HEK293T (cell line): ENCODE data around the gene CRX.

ENCODE experiments used
- ARNT ChIP-seq: fragments of 450-650 bp; IDR thresholded peaks from 2 replicates; pipeline ENCODE4 v1.6.1; 2017; ENCODE audit warnings: mild to moderate bottlenecking
- BHLHE40 ChIP-seq: fragments of 450-650 bp; IDR thresholded peaks from 2 replicates; pipeline ENCODE4 v1.6.1; 2016; ENCODE audit warnings: mild to moderate bottlenecking, moderate library complexity, borderline replicate concordance
- ELF4 ChIP-seq: fragments of 450-650 bp; IDR thresholded peaks from 2 replicates; pipeline ENCODE4 v1.6.1; 2017; ENCODE audit warnings: antibody characterized with exemption
- FOXA1 ChIP-seq: fragments of 450-650 bp; IDR thresholded peaks from 2 replicates; pipeline ENCODE4 v1.6.1; 2016; ENCODE audit warnings: mild to moderate bottlenecking
- FOXK2 ChIP-seq: fragments of 450-650 bp; IDR thresholded peaks from 2 replicates; pipeline ENCODE4 v1.6.1; 2016; ENCODE audit warnings: mild to moderate bottlenecking
- SP1 ChIP-seq: fragments of 450-650 bp; IDR thresholded peaks from 2 replicates; pipeline ENCODE4 v1.6.1; 2017
- SUZ12 ChIP-seq: fragments of 450-650 bp; IDR thresholded peaks from 2 replicates; pipeline ENCODE4 v1.6.1; 2016; ENCODE audit warnings: mild to moderate bottlenecking
- TARDBP ChIP-seq: fragments of 450-650 bp; IDR thresholded peaks from 2 replicates; pipeline ENCODE4 v1.6.1; 2016
- ZNF384 ChIP-seq: fragments of 450-650 bp; IDR thresholded peaks from 2 replicates; pipeline ENCODE4 v1.6.1; 2016
- TF ChIP-seq, protein P1 (sequence below): fragments of 450-650 bp; IDR thresholded peaks from 2 replicates; pipeline ENCODE4 v1.6.1; 2016

GRCh38 chr19:47848425-47848822 lies 26.7 kb downstream of the CRX start:
- TF ChIP-seq ZNF384 (no peak), SP1 (no peak), TARDBP (no peak), SUZ12 (no peak), FOXK2 (no peak), BHLHE40 (no peak), FOXA1 (no peak), ELF4 (no peak), ARNT (no peak)
- TF ChIP-seq, protein P1, sequence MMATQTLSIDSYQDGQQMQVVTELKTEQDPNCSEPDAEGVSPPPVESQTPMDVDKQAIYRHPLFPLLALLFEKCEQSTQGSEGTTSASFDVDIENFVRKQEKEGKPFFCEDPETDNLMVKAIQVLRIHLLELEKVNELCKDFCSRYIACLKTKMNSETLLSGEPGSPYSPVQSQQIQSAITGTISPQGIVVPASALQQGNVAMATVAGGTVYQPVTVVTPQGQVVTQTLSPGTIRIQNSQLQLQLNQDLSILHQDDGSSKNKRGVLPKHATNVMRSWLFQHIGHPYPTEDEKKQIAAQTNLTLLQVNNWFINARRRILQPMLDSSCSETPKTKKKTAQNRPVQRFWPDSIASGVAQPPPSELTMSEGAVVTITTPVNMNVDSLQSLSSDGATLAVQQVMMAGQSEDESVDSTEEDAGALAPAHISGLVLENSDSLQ = no peak
